Inflammatory macrophage treated with lipopolysaccharide for 4 hours (primary cell): ENCODE measurements around the gene HOXD3.
A peak's percentile ranks its signal among the peaks of the same experiment; 100 is the strongest.

Experiments
- DNase-seq: peaks from one replicate; pipeline ENCODE4 v3.0.0-alpha.2; 2020

The HOXD3 gene

DNA sequence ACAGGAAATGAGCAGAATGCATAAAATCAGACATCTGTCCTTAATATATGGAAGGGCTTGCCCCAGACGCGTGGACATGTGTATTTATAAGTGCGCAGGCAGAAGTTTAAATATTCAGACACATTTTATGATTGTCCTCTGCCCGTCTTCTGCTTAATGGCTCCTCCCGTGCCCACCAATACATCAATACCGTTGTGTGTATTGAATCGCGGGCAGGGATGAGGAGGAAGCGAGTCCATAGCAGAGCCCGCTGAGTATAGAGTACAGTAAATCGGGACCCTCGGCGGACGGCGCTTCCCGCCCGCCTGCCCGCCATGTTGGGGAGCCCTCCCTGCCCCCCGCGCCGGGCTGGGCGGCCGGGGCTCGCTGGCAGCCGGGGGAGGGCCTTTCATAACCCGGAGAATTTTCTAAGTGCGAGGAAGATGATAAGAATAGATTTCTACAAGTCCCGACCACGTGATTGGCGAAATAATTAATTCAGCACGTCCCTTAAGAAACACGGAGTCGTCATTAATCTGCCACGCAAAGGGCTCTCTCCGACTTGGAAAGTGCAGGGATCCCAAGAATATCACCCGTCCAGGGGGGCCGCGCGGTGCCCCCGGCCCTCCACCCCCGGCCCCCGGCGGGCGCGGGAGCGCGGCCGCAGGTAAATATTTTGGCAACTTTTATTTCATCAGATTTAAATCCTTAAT is at the start of gene HOXD3:
Gene HOXD3, plus strand, starts transcription at position 501 of the 692 bp plus-strand sequence. CDS start 11,808 bp downstream, outside the sequence.
- no peak for DNase-seq

DNA sequence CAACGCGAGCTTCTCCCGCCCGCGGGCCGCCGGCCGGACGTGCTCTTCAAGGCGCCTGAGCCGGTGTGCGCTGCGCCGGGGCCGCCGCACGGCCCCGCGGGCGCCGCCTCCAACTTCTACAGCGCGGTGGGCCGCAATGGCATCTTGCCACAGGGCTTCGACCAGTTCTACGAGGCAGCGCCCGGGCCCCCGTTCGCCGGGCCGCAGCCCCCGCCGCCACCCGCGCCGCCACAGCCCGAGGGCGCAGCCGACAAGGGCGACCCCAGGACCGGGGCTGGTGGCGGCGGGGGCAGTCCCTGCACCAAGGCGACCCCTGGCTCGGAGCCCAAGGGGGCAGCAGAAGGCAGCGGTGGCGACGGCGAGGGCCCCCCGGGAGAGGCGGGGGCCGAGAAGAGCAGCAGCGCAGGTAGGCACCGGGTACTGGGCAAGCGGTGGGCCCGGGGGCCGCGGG is 49.4 kb upstream of the HOXD3 start:
- DNase-seq = no peak

DNA sequence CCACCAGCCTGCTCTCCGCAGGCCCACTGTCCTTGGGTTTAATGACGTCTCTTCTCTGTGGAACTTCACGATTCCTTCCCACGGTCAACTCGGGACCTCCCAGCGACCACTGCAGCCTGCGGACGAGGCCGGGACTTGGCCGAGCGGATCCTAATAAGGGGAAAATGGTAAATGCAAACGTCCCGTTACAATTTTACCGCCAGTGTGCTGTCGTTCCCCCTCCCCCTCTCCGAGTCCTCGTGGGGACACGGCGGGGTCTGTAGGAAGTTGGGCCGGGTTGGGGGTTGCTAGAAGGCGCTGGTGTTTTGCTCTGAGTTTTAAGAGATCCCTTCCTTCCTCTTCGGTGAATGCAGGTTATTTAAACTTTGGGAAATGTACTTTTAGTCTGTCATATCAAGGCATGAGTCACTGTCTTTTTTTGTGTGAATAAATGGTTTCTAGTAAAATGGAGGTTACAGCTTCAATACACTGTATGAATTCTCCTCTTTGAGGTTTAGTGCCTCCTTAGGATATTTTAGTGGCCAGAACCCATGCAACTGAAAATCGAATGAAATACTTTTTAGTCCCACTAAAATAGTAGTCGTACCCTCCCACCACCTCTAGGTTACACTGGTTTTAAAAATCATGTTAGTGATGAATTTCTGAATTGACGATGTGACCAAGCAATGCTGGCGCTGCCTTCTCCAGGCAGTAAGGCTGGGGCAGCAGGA is 47.8 kb upstream of the HOXD3 start:
- DNase-seq = no peak

DNA sequence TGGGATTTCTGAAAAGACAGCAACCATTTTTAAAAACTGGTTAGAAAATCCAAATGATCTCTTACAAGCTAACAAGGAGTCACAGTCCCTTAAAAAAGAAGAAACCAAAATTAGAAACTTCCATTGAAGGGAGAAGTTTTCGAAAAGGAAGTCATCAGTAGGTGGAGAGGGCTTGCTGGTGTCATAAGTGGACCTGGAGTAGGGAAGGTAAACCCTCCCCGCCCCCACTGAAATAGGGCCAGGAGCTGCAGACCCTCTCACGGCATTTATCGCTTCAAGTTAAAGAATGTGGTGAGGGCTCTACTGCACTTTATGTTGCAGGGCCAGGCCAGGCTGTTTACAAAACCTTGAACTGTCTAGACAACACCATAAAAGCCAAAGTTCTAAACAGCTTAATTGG is 47.2 kb upstream of the HOXD3 start:
- DNase-seq = no peak

DNA sequence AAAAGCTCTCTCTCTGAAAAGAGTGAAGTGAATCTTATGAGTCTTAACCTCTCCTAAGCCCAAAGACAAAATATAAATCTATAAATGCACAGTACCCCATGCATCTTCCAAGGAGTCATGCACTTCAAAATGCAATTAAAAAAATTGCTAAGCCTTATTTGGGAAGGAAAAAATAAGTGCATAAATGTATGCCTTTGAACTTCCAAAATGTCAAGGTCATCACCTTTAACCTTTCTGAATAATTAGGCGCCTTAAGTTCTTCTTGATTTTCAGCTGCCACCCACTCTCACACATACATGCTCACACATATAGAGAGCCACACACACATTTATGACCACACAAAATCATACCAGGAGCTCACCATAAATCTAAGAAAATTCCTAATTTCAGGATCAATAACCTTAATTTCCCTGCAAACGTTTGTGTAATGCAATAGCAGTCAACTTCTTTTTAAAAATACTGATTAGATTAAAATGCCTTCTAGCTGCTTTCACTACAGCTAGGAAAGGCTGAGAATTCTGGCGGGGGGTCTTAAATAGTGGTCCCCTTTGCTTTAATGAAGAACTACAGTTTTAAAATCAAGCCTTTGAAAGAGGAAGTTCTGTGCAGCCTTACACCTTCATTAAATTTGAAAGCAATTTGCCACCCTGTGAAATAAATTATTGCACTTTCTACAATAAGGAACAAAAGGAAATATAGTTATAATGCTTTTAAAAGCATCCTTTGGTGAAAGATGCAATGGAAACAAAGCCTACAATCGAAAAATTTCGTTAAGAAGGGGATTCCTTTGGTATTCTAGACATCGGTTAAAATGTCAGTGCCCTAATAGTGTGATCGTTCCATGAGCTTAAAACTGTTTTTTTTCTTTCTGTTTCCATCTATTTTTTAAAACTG is 46.4 kb upstream of the HOXD3 start:
- no peak for DNase-seq

DNA sequence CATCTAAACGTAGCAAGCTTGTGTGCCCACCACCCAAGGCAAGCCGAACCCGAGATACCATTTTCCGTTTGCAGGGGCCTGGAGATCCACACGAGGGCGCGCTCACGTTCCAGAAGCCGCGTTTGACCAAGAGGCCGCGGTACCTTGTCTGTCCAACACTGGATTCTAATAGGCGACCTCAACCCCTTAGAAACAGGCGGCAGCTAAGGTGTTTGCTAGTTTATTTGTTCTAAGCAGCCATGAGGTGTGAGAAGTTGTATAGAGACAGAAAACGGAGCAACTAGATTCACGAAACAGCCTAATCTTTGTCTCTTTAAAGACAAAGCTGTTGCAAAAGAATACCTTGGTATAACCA is 45.8 kb upstream of the HOXD3 start:
- no peak for DNase-seq

DNA sequence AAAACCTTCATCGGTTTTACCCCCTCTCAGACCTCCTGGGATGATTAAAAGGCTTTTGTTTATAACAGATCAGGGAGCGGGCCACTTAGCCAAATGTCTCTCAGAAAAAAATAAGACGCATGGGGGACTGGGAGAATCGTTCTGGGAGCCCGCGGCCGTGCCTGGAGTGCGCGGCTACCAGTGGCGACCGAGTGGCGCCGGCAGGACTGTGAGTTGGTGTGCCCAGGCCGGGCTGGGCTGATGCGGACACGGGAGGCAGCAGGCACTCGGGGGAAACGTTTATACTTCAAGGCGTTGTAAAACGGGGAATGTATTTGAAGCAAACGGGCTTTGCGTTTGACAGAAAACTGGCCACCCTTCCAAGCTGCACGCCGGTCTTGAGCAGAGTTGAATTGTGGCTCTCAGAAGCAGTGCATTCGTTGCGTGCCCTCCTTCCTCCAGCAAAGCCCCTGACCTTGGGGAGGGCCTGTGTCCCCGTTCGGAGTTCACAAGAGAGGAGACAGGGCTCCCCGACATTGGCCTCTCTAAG is 45.2 kb upstream of the HOXD3 start:
- DNase-seq = no peak

DNA sequence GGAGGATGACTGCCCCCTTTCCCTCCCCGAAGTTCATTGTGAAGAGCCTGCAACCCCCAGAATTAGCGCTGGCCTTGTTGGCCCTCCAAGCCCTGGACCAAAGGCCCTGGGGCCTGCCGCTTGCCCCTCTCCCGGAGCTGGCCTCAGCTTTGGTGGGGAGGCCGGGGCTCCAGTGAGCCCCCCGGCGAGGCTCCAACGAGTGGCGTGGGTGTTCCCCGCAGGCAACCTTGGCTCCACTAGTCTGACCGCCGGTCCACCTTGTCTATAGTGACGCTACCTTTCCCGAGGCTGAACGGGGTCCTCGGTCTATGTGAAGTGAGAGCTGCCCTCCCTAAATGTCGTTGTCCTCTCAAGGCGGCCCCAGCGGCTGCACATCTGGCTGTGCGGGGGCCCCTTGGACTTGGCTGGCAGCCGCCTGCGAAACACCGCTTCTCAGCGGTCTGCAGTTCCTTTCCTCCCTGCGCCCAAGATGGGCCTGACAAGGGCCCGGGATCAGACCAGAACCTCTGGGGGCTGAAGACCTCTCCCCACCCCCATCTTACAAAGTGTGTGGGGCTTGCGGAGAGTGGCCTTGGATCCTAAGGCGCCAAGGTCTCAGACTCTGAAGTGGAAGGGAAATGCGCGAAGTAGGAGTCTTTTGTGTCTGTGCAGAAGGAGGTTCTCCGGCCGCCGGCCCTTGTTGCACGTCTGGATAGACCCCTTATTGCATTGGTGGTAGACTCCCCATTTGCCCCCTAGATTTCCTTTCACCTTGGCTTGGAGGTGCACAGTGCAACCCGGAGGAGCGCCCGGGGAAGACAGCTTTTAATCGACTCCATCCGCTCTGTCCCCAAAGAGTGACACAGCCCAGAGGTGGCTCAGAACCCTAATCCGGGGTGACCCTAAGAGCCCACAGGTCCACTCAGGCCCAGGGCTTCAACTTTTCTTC is 44.5 kb upstream of the HOXD3 start:
- no peak for DNase-seq

DNA sequence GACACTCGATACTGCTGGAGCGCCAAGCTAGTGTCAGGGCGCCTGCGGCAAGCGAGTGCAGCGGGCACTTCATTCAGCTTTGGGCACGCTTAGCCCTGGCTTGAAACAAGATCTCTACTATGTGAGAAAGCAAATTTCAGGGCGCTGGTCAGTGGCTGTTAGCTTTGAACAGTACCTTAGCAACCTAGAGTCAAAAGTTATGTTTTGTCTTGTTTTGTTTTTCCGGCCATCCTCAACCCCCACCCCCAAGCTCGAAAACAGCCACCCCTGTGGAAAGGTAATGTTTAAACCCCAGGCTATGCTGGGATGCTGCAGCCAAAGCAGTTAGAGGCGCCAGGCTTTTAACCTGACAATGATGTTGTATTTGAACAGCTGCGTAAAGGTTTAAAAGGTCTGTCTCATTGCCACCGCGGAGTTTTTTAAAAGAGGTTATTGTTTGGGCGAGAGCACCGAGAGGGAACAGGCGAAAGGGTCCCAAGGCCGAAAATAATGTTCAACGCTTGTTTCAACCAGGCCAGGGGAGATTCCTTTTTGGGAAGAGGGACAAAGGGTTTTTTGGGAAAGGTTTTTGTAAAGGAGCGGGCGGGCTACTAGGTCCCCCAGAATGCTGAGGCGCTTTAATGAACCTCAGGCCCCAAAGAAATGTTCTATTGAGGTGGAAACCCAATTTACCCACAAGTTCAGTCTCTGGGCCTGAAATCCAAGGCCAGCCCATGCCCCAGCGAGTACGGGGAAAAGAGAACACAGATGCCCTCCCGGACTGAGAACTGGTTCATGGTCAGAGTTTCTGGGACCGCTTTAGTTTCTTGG is 42.8 kb upstream of the HOXD3 start:
- DNase-seq = no peak

DNA sequence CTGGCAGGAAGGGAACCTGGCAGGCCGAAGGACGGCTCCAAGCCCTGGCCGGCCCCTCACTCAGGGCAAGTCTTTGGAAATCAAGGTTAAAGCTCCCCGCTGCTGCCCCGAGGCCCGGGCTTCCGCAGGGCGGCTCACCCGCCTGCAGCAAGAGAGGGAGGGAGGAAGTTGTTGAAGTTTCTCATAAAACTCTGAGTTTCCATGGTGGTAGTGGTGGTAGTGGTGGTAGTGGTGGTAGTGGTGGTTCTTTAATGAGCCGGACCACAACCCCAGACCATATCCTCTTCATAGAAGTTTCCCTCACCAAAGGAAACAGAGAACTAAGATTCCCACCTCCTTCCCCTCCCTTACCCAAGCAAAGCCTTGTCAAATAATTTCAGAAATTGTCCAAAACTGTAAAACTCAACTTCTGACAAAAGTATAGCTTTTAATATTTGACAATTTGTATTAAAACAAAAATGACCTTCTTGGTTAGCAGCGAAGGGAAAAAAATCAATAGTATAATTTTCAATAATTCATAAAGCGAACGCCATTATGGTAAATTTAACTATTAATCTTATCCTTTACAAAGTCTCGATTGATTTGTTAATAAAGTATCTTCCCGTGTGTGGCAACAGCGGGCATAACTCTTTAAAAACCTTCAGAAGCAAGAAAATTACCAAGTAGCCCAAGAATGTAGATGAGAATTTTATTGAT is 42.0 kb upstream of the HOXD3 start:
- DNase-seq = no peak

DNA sequence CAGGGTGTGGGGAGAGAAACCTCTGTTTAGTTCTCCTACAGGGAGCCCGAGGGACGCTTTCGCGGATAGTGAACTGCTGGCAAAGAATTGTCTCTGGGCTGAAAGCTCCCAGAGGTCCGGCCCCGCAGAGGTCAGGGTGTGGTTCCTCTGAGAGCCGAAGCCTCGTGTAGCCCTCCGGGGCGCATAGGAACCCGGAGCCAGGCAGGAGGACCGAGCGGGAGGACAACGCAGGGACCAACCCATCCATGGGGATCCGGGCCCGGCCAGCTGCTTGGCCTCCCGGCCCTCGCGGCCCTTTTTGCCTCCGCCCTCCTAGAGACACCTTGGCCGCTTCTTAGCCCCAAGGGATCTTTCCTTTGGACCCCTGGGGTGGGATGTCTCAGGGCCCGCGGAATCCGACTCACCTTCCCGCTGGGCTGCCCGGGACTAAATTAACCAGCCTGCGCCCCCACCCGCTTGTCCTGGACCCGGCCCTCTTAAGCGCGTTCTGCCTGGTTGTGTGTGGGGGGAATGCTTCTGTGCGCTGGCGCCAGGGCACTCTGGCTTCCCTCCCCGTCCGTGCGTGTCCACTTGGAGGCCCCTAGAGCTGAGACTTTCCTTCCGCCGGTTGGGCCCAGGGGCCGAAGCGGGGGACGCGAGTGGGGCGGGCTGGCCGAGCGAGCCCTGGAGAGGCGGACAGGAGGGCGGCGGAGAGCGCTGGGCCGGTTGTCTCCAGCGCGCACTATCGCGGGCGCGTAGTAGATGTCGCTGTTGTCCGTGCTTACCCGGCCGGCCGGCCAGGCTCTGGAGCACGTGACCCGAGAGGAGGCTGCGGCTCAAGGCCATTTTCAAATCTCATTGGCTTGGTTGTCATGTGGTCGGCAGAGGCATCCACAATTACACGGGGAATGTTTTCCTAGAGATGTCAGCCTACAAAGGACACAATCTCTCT is 41.0 kb upstream of the HOXD3 start, which contains the start of gene HOXD10:
Gene HOXD10, plus strand, starts transcription at position 896 of the 931 bp plus-strand sequence. CDS start 56 bp downstream, outside the sequence.
- no peak for DNase-seq

DNA sequence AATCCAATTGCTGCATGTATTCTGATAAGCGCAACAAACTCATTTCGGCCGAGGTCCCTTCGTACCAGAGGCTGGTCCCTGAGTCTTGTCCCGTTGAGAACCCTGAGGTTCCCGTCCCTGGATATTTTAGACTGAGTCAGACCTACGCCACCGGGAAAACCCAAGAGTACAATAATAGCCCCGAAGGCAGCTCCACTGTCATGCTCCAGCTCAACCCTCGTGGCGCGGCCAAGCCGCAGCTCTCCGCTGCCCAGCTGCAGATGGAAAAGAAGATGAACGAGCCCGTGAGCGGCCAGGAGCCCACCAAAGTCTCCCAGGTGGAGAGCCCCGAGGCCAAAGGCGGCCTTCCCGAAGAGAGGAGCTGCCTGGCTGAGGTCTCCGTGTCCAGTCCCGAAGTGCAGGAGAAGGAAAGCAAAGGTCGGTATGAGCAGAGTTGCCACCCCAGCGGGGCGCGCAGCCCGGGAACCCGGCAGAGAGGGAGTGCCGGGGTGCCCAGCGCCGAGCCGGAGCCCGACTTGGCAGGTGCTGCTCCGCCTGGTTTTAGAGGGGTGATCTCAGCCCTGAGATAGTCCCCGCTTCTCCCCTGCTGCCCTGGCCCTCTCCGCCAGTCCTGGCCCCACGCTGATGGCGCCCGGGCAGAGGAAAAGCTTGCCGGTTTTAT is 39.8 kb upstream of the HOXD3 start:
- no peak for DNase-seq

DNA sequence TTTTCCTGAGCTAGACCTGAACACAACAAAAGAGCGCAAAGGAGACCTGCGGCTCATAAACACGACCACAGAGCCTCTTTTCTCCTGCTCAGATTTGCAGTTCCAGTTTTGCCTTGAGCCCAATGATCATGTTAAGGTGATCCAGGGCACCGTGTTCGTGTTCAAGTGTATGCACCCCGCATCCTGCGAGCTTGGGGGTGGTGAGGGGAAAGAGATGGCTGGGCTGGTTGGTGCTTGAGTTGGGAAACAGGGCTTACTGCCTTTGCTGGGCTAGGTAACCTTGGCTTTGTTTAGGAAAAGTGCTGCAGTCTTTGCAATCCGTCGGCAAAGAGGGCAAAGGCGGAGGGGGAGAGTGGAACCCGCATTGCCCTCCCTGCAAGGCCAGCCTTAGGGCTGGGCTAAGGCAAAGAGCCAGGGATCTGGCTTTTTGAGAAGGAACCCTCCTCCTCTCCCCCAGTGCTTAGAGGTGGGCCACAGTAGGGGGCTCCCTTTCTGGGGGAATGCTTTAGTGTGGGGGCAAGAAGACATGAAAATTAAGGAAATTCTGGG is 39.2 kb upstream of the HOXD3 start:
- DNase-seq = no peak

DNA sequence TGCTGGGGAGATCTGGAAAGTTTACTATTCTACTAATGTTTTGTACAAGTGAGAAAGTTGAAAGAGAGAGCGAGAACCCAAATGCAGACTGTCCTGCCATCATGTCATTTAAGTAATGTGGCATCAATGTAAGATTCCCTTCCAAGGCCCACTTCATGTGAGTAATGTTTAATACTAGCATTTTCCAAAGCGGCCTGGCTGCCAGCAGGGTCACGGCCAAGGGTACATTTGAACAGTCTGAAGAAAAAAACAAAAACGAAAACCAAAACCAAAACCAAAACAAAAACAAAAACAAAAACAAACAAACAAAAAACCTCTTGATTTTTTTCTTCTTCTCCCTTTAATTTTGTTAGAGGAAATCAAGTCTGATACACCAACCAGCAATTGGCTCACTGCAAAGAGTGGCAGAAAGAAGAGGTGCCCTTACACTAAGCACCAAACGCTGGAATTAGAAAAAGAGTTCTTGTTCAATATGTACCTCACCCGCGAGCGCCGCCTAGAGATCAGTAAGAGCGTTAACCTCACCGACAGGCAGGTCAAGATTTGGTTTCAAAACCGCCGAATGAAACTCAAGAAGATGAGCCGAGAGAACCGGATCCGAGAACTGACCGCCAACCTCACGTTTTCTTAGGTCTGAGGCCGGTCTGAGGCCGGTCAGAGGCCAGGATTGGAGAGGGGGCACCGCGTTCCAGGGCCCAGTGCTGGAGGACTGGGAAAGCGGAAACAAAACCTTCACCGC is 38.3 kb upstream of the HOXD3 start:
- DNase-seq = peak; percentile 13

DNA sequence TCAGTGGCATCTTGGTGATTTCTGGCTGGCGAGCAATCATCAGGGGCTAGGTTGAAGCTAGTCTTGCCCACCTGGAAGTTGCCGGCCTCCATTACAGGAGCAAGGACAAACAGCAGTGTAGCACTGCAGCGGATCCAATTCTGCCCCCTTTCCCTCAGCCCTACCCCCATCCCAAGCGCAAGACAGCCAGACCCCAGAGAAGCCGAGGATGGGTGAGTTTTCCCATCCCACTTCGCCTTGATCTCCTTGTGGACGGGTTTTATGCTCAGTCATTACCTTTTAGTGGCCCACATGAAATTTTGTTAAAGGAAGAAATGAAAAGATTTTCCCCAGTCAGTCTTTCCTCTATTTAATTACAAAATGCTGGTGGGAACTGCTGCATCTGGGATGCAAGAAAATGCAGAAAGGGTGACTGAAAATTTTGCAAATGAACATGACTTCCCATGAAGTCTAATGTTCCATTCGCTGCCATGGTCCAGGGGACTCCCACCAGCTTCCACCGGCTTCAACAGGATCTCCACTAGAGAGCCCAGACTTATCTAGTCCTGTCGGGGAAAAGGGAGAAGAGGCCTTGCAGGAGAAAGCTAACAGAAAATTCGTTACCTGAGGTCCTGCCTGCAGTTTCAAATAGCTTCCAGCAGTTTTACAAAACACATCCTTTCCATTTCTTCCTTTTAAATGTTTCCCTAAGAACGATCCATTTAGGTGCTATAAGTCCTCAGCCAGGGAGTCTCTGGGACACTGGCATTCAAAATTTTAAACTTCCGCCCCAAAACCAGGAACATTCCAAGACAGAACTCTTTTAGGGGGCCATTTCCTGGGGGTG is 36.5 kb upstream of the HOXD3 start:
- DNase-seq = no peak

DNA sequence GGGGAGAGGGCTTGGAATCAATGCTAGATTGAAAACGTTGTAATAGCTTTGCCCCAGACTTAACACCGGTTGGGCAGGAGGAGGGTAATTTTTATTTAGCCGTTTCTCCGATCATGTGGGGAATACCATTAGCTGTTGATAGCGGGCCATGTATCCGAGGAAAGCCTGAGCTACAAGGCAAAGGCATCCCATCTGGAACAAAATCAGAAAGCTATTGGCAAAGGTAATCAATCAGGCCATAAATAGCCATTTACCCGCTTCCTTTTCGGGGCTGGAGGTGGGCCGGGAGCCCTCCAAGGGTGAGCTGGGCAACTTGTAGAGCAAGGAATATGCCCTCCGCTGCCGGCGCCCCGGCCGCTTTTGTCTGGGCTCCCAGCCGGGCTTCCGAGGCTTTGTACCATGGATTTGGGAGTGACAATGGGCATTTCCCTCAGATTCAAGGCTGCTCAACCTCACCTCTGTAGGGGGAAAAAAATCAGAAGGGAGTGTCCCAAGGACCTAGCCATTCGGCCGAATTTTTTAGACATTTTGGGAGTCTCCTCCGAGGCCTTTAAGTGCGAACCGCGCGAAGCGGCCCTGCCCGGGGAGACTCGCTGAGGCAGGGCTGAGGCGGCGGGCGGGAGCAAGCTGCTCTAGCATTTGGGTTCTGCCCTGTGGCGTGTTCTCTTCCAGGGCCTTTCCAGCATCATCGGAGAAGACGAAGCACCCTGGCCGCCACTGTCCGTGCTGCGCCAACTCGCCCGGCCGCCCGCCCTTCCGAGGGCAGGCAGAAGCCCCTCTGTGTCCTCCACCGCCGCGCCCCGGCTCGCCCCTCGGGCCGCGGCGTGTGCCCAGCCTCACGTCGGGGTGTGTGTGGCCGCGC is 35.7 kb upstream of the HOXD3 start:
- DNase-seq = no peak
